Lower leg skin (tissue), 4 donors: ENCODE results near the gene KCNE4. TPM values are rescaled to one million over a fixed set of nuclear protein-coding genes. Genes with fewer than 3 reads are reported as not detected.
A peak's percentile ranks its signal among the peaks of the same experiment; 100 is the strongest.

Experiments used
- DNase-seq, 2 donors: peaks; one replicate each; pipeline ENCODE4 v3.0.0-alpha.2; 2019; ENCODE audit warnings: low spot score in 2 of 2
- H3K4me3 ChIP-seq: fragments of 200-600 bp; sonication (generic); 2 replicates; pipeline ENCODE4 v1.5.1; 2017; ENCODE audit warnings: mild to moderate bottlenecking, low read depth; ENCODE audit not compliant: poor library complexity, severe bottlenecking
- CTCF ChIP-seq, 3 donors: fragments of 450-650 bp; IDR thresholded peaks; one replicate each; pipeline ENCODE4 v1.5.1; 2016; ENCODE audit warnings: antibody characterized with exemption in 3 of 3, mild to moderate bottlenecking in 3 of 3, moderate library complexity in 2 of 3
- POLR2A ChIP-seq, 2 donors: fragments of 450-650 bp; IDR thresholded peaks; one replicate each; pipeline ENCODE4 v1.6.1; 2016 to 2017; ENCODE audit warnings: antibody characterized with exemption in 2 of 2, mild to moderate bottlenecking in 1 of 2, moderate library complexity in 1 of 2
- WGBS, 2 donors: methylation state at CpG; one replicate each; pipeline ENCODE4 v1.1.5; 2018; 5-methylcytosine and 5-hydroxymethylcytosine counted together
- intact Hi-C: fragments of 100-400 bp; cut with DNase I; formaldehyde crosslinking; loops from one replicate; pipeline ENCODE4 v1.15.0; 2023; ENCODE audit warnings: low total_unique reads
- total RNA-seq, 4 donors: library from RNA; depleted of rRNA; stranded (reverse); fragments of >200 nt; gene quantifications; one replicate each; pipeline ENCODE4 v1.1.0, GENCODE V29; 2016

The KCNE4 gene
- total RNA-seq, 4 donors from 2014 or later: 0.95 to 4.1 (median 1.7) TPM

DNA sequence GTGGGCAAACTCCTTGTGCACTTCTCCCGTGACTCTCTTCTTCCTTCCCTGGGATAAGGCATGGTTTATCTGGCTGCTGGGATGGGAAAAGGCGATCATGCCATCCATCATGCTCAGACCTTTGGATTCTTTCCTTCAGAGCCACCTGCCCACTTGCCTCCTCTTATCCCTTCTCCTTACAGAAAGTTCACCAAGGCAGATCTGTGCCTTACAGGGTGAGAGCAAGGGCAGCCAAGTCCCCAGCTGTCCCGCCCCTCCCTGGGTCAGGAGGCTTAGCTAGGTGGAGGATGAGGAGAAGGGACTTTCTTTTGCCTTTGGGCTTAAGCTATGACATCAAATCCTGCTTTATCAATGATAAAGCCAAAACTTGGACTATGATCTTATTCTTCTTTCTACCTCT, 47.6 kb downstream of the KCNE4 start:
- intact Hi-C loops: no loop called here

GRCh38 chr2:223100061-223100511, 48.1 kb downstream of the KCNE4 start:
- H3K4me3 ChIP-seq: no peak overlapping the region
- DNase-seq: peak in 1 of 2 donors; percentile 87
- no peak for TF ChIP-seq POLR2A (IDR thresholded peaks at IDR 0.05)
- TF ChIP-seq CTCF (IDR thresholded peaks at IDR 0.05): no peak
- 33 to 41% methylated on average over 4 of the region's 4 CpGs for WGBS, 2 donors
- intact Hi-C loops: no loop called here

More for the DNA sequence above, 47.6 kb downstream of the KCNE4 start:
- TF ChIP-seq POLR2A (IDR thresholded peaks at IDR 0.05) (no peak), CTCF (IDR thresholded peaks at IDR 0.05) (no peak)
- no peak for DNase-seq
- no peak overlapping the region for H3K4me3 ChIP-seq
- 91 to 95% methylated on average over 3 of the region's 3 CpGs for WGBS, 2 donors

DNA sequence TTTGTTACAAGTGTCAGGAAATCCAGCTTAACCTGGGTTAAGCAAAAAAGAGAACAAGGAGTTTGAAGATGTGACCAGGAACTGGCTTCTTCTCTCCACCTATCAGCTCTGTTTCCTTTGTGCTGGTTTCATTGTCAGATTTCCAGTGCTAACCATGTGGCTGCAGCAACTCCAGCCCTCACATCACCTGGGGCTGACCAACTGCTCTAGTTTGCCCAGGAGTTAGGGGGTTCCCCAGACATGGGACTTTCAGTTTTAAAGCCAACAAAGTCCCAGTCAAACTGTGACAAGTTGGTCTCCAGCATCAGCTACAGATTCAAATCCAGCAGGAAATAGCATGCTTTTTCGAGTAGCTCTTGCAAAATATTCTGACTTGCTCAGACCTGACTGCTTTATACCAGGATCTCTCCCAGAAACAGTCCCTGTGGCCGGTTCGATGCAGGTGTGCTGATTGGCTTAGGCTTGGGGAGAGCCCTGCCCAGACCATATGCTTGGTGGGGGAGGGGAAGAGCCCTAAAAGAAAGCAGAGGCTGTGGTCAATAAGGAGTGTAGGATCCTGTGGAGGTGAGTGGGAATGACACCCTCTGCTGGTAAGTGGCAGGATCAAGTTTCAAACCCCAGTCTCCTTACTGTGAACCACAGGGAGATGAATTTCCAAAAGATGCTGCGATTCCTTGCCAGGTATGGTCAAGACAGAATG, 49.5 kb downstream of the KCNE4 start:
- no peak for TF ChIP-seq POLR2A (IDR thresholded peaks at IDR 0.05)
- TF ChIP-seq CTCF (IDR thresholded peaks at IDR 0.05): no peak
- DNase-seq: no peak
- 49 to 57% methylated on average over 4 of the region's 4 CpGs for WGBS, 2 donors
- no peak overlapping the region for H3K4me3 ChIP-seq
- intact Hi-C loops: no loop called here

- H3K4me3 ChIP-seq: no peak overlapping the region
- 78 to 89% methylated on average over 3 of the region's 3 CpGs for WGBS, 2 donors
- intact Hi-C loops: no loop called here
- no peak for DNase-seq
- TF ChIP-seq POLR2A (IDR thresholded peaks at IDR 0.05) (no peak), CTCF (IDR thresholded peaks at IDR 0.05) (no peak)
Measured at GRCh38 chr2:223102040-223102400, 50.0 kb downstream of the KCNE4 start.

- 83 to 84% methylated on average over 3 of the region's 3 CpGs for WGBS, 2 donors
- TF ChIP-seq POLR2A (IDR thresholded peaks at IDR 0.05) (no peak), CTCF (IDR thresholded peaks at IDR 0.05) (no peak)
- no peak overlapping the region for H3K4me3 ChIP-seq
- intact Hi-C loops: no loop called here
- no peak for DNase-seq
Measured at GRCh38 chr2:223102450-223102849, 50.5 kb downstream of the KCNE4 start.
